GM12865 (cell line): Measurements from ENCODE around the gene ZBTB25.

Experiments
- DNase-seq: peaks from one replicate; pipeline ENCODE4 v3.0.0; 2010; ENCODE audit warnings: low read depth
- H3K4me3 ChIP-seq: 2 replicates; pipeline ENCODE4 v1.5.1; 2011; ENCODE audit warnings: mild to moderate bottlenecking, low read depth, low read length, control low read depth
- CTCF ChIP-seq: IDR thresholded peaks from 2 replicates; pipeline ENCODE4 v1.5.1; 2011; ENCODE audit warnings: low read length, control low read depth, low read depth, inconsistent platforms; ENCODE audit not compliant: insufficient read depth; ENCODE audit errors: missing control alignments

Gene ZBTB25

GRCh38 chr14:64510825-64511671 lies 7.4 kb upstream of the ZBTB25 start:
- peak overlapping the region; percentile 25 for H3K4me3 ChIP-seq
- DNase-seq, result peak; percentile 80
- peak; percentile 89 for TF ChIP-seq CTCF

GRCh38 chr14:64509036-64509435 lies 5.4 kb upstream of the ZBTB25 start:
- peak; percentile 33 for DNase-seq
- H3K4me3 ChIP-seq, result peak overlapping the region; percentile 81
- no peak for TF ChIP-seq CTCF

- TF ChIP-seq CTCF, result no peak
- peak; percentile 83 for DNase-seq
Measured at GRCh38 chr14:64508215-64508776, 4.7 kb upstream of the ZBTB25 start.

GRCh38 chr14:64507376-64508156 lies 3.9 kb upstream of the ZBTB25 start:
- TF ChIP-seq CTCF, result no peak
- peak overlapping the region; percentile 81 for H3K4me3 ChIP-seq
- peak; percentile 25 for DNase-seq

More at GRCh38 chr14:64508215-64508776, 4.7 kb upstream of the ZBTB25 start:
- peak overlapping the region; percentile 81 for H3K4me3 ChIP-seq

- peak; percentile 45 for DNase-seq
- H3K4me3 ChIP-seq, result peak overlapping the region; percentile 81
- TF ChIP-seq CTCF, result no peak
Measured at GRCh38 chr14:64506721-64507120, 3.1 kb upstream of the ZBTB25 start.

GRCh38 chr14:64504897-64505794 lies 1.5 kb upstream of the ZBTB25 start:
- no peak for TF ChIP-seq CTCF
- peak; percentile 93 for DNase-seq

More at GRCh38 chr14:64504897-64505794, 1.5 kb upstream of the ZBTB25 start:
- peak overlapping the region; percentile 81 for H3K4me3 ChIP-seq
